ENCODE data around the gene PLXNA3. TPM values are rescaled to one million over a fixed set of nuclear protein-coding genes. Genes with fewer than 3 reads are reported as not detected.

The PLXNA3 gene
- polyA plus RNA-seq, 3 donors, result 0.02 to 10.9 TPM; not detected in 1

DNA sequence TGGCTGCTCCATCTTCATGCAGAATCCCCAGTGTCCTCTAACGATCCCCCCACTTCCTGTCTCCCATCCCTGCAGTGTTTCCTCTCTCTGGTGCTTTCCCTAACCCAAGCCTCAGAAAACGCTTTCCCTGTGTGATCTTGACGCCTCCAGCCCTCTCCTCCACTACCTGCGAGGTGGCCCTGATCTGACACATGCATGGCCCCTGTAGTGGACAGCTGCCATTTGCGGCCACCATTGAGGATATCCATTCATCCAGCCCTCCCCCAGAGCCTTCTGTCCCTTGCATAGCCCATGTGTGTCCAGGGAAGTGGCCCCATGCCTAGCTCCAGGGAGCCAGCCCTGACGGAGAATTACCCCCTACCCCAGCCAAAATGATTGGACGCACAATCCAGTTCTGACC is 25.2 kb downstream of the PLXNA3 start:
- H3K9ac ChIP-seq (ENCODE audit: insufficient read depth, low read length, poor library complexity, severe bottlenecking), result no peak overlapping the region
- no peak overlapping the region for H2AFZ ChIP-seq (ENCODE audit: insufficient read depth, low read depth, low read length, poor library complexity, severe bottlenecking)
- H3K27me3 Mint-ChIP-seq (ENCODE audit: low read depth in 3 of 3), result peaks cover 0 to 18% (median 3%) of the 10 kb centered on the region in 3 donors
- H3K27ac ChIP-seq (ENCODE audit: low read depth in 1 of 2, low read length in 2 of 2), result no peak overlapping the region
- H3K4me3 Mint-ChIP-seq, result no peak overlapping the region
- no peaks in the 10 kb centered on the region for H3K9me3 ChIP-seq (replicated peaks in 1 of 2; ENCODE audit: control insufficient read depth in 1 of 2, insufficient read depth in 1 of 2, low read length in 2 of 2)
- peak overlapping the region in 1 of 7 donors; percentile 42 for H3K27ac Mint-ChIP-seq
- H3K36me3 ChIP-seq (replicated peaks in 1 of 2; ENCODE audit: control insufficient read depth in 1 of 2, insufficient read depth in 2 of 2, low read length in 2 of 2), result peaks cover 0 to 3% of the 10 kb centered on the region in 2 donors
- no peak overlapping the region for H3K4me3 ChIP-seq (replicated peaks in 1 of 3; ENCODE audit: low read depth in 2 of 3, low read length in 3 of 3)
- H3K4me1 ChIP-seq (ENCODE audit: control insufficient read depth in 1 of 2, insufficient read depth in 2 of 2, low read length in 2 of 2), result peaks cover 35 to 47% of the 10 kb centered on the region in 2 donors
- peaks cover 25% of the 10 kb centered on the region for H3K4me1 Mint-ChIP-seq
- DNase-seq, result no peak
- H3K27me3 ChIP-seq (ENCODE audit: control insufficient read depth in 2 of 2, insufficient read depth in 2 of 2, low read length in 2 of 2), result no peaks in the 10 kb centered on the region
- no peak overlapping the region for H3K4me2 ChIP-seq (replicated peaks; ENCODE audit: extremely low read depth, low read length, poor library complexity, severe bottlenecking)
- intact Hi-C loops (cut with micrococcal nuclease), result no loop called here
- H4K20me1 ChIP-seq (ENCODE audit: insufficient read depth, low read length), result no peaks in the 10 kb centered on the region
- peaks cover 17% of the 10 kb centered on the region for H3K79me2 ChIP-seq (ENCODE audit: insufficient read depth, low read length)
- 36% methylated on average over 2 of the region's 7 CpGs for WGBS (ENCODE audit: insufficient coverage)
- H3K9me3 Mint-ChIP-seq, result peaks cover 0 to 10% (median 5%) of the 10 kb centered on the region in 7 donors
- peaks cover 8 to 15% of the 10 kb centered on the region in 2 donors for H3K36me3 Mint-ChIP-seq
- TF ChIP-seq CTCF (IDR thresholded peaks at IDR 0.05), result no peak

- Mint-ChIP-seq H3K4me3 (peak overlapping the region; percentile 46 to 65), H3K36me3 (peaks cover 12 to 18% of the 10 kb centered on the region in 2 donors), H3K27ac (peak overlapping the region; percentile 56 to 77 (median 66)), H3K9me3 (peaks cover 0 to 18% (median 4%) of the 10 kb centered on the region in 7 donors), H3K4me1 (peaks cover 27% of the 10 kb centered on the region), H3K27me3 (ENCODE audit: low read depth in 3 of 3) (peaks cover 0 to 17% (median 3%) of the 10 kb centered on the region in 3 donors)
- 48% methylated on average over 5 of the region's 16 CpGs for WGBS (ENCODE audit: insufficient coverage)
- Histone ChIP-seq H3K9me3 (replicated peaks in 1 of 2; ENCODE audit: control insufficient read depth in 1 of 2, insufficient read depth in 1 of 2, low read length in 2 of 2) (no peaks in the 10 kb centered on the region), H4K20me1 (ENCODE audit: insufficient read depth, low read length) (no peaks in the 10 kb centered on the region), H3K79me2 (ENCODE audit: insufficient read depth, low read length) (peaks cover 20% of the 10 kb centered on the region), H3K4me1 (ENCODE audit: control insufficient read depth in 1 of 2, insufficient read depth in 2 of 2, low read length in 2 of 2) (peaks cover 35 to 49% of the 10 kb centered on the region in 2 donors), H3K4me2 (replicated peaks; ENCODE audit: extremely low read depth, low read length, poor library complexity, severe bottlenecking) (peak overlapping the region; percentile 77), H2AFZ (ENCODE audit: insufficient read depth, low read depth, low read length, poor library complexity, severe bottlenecking) (no peak overlapping the region), H3K27me3 (ENCODE audit: control insufficient read depth in 2 of 2, insufficient read depth in 2 of 2, low read length in 2 of 2) (no peaks in the 10 kb centered on the region), H3K9ac (ENCODE audit: insufficient read depth, low read length, poor library complexity, severe bottlenecking) (no peak overlapping the region), H3K4me3 (replicated peaks in 1 of 3; ENCODE audit: low read depth in 2 of 3, low read length in 3 of 3) (peak overlapping the region in 1 of 3 experiments; percentile 74), H3K36me3 (replicated peaks in 1 of 2; ENCODE audit: control insufficient read depth in 1 of 2, insufficient read depth in 2 of 2, low read length in 2 of 2) (peaks cover 0 to 3% of the 10 kb centered on the region in 2 donors), H3K27ac (ENCODE audit: low read depth in 1 of 2, low read length in 2 of 2) (peak overlapping the region; percentile 27 to 66)
- intact Hi-C loops (cut with micrococcal nuclease), result no loop called here
- TF ChIP-seq CTCF (IDR thresholded peaks at IDR 0.05), result no peak
- peak; percentile 49 to 70 (median 65) for DNase-seq
Observed at GRCh38 chrX:154484255-154485149, 26.4 kb downstream of the PLXNA3 start.

All from CD14-positive monocyte (primary cell).